Pulmonary artery endothelial cell (primary cell): ENCODE results near the gene MYH8. TPM values are rescaled to one million over a fixed set of nuclear protein-coding genes. Genes with fewer than 3 reads are reported as not detected.

ENCODE experiments used
- DNase-seq: peaks from one replicate; pipeline ENCODE4 v3.0.0-alpha.2; 2011; ENCODE audit warnings: low read depth, low spot score
- total RNA-seq: library from RNA; depleted of rRNA; stranded (reverse); fragments of >200 nt; gene quantifications from 2 replicates; pipeline ENCODE4 v1.2.3, GENCODE V29; 2014

Gene MYH8
- not detected in 2 replicates for total RNA-seq

DNA sequence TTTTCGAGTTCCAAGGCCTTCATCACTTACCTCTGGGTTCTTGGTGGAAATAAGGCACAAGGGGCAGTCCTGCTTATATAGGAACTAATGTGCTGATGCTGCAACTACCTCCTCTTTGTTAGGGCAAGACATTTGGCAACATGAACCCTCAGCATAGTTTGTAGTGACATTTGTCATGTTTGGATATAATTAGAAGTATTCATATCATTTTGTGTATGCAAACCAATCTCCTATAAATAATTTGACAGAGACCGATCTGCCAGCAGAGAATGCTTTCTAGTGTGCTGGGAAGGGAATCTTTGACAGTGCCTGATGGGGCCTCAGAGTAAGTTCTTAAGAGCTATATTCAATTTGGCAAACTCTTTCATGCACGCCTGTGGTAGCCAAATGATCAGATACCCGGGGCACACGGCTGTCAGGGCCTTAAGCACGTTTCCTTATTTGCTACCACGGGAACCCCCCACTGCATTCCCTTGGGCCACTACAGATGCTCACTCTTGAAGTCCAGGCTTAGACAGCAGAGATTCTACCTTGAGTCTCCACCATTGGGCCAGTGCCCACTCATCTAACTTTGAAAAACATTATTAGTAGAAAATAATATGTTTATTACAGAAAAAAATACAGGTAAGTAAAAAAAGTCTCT, at the start of gene MYH8:
MYH8 (minus strand) TSS at position 51 of the 643 bp plus-strand sequence. CDS start 1,723 bp downstream, outside the sequence.
- DNase-seq, result no peak

- DNase-seq, result no peak
Measured at GRCh38 chr17:10469459-10469858, 47.7 kb upstream of the MYH8 start, which contains the start of gene MYH4. Gene MYH4, minus strand, starts transcription at chr17:10469559. Its CDS starts 2,814 bp downstream, at chr17:10466745.

GRCh38 chr17:10463402-10463801, 41.7 kb upstream of the MYH8 start:
- DNase-seq, result no peak

DNA sequence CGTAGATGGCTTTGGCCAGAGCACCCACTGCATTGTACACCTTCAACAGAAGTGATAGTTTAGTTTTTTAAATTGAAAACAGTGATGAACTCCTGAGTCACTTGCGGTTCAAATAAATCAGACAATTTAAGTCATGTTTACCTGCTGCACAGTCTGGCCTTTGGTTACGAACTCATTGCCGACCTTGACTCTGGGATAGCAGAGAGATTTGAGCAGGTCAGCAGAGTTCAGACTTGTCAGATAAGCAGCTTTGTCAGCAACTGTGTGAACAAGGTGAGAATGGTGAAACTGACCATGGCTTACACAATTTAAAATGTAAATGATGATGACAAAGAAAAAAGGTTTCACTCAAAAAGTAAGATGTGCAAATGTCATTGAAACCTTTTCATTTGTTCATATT, 38.3 kb upstream of the MYH8 start:
- no peak for DNase-seq

GRCh38 chr17:10458701-10459100, 37.0 kb upstream of the MYH8 start:
- no peak for DNase-seq

DNA sequence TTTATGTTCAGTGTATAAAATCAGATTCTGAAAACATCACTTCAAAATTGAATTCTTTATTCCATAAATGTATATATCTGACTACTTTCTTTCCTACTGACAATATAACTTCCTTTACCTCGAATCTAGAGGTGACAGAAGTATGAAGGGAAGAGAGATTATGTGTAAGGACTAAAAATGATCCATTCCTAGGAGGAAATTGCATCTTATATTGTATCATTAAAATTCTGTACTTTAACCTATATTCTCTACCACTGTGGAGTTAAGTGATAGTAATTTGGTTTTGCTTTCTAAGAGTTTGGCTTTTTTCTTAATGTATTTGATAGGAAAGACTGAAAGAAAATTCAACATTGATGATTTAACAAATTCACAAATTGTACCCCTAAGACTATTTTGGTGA, 36.2 kb upstream of the MYH8 start:
- DNase-seq, result no peak

DNA sequence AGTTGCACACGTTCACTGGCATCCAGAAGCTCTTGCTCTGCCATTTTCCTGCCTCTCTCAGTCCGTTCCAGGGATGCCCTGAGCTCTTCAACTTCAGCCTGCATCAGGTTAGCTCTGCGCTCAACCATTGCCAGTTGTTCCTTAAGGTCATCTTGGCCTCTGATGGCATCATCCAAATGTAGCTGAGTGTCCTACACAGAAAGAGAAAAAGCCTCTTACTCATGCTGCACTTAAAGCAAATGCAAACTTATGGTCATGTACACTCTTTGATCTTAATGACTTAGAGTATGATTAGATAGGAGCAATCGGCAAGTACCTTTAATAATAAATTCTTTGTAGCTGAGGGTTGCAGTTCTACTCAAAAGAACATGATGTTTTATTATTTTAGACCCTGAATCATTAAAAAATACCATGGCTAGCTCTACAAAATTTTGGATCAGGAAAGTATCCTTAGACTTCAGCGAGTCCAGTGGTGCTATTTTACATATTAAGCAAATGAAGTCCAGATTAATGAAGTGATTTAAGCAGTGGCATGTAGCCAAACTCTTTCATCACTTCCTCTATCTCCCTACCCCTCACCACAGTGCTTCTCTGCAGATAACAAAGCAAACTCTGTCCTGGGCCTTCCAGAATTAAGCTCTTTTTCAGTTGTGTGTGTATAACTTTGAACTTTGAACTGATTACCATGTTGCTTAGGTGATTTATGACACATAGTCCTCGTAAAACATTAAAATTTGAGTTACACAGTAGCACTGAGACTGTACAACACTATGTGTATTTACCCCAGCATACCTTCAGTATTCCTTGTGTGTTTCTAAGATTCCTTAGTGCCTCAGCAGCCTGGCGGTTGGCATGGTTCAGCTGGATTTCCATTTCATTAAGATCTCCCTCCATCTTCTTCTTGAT, 25.5 kb upstream of the MYH8 start:
- DNase-seq, result no peak

GRCh38 chr17:10439816-10440215, 18.1 kb upstream of the MYH8 start:
- no peak for DNase-seq

- DNase-seq, result no peak
Measured at GRCh38 chr17:10435096-10435495, 13.3 kb upstream of the MYH8 start.

- no peak for DNase-seq
Measured at GRCh38 chr17:10429421-10430045, 7.8 kb upstream of the MYH8 start.

DNA sequence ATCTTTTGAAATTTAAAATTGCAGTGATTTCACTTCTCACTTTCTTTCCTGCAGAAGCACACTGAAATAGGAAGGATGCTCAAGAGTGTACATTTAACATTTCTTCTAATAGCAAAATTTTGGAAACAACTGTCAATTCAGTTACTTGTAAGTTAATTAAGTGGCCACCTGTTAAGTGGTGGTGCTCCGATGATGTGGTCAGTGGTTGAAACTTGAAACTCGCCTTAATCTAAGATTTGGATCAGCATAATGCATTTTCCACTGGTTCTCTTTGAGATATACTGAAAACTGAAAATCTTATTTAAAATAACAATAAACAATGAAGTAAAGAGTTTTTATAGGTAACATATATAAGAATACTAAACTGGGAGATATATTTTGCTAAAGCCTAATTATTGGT, 7.0 kb upstream of the MYH8 start:
- DNase-seq, result no peak

GRCh38 chr17:10421211-10421610, 539 bp downstream of the MYH8 start:
- no peak for DNase-seq

DNA sequence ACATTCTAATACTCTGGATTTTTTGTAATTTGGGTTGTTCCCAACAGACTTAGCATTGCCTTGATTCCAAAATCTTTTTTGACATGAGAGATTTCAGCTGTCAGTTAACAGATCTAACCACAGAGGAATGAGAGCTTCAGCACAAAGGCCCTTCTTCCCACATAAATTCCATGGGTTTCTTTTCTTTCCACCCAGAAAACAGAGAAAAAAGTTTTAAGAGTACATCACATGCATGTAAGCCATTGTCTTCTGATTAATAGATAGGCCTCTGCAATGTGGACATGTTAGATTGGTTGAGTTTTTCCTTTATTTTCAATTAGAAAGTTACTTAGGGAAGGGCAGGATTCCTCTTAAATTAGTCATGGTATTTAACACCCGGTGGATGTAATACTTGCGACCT, 939 bp downstream of the MYH8 start:
- DNase-seq, result no peak

DNA sequence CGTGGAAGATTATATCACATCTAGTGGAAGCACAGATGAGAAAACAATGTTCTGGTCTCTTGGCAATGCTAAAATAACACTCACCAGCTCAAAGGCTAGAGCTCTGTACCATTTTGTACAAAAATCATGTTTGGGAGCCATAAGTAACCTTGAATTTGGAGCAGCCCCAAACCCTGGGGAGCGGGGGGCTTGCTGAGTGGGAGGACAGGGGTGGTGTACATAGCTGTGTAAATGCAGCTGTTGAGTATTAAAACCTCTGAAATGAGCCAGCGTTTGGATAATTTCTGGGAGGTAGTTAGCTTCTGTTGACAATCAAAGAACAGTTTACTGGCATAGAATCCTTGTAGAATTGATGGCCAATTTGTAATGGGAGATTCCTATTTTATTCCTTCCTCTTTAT, 4.3 kb downstream of the MYH8 start:
- DNase-seq, result no peak

GRCh38 chr17:10415161-10415560, 6.6 kb downstream of the MYH8 start:
- no peak for DNase-seq

GRCh38 chr17:10403589-10403988, 18.2 kb downstream of the MYH8 start:
- DNase-seq, result no peak

- DNase-seq, result no peak
Measured at GRCh38 chr17:10398352-10398751, 23.4 kb downstream of the MYH8 start.

DNA sequence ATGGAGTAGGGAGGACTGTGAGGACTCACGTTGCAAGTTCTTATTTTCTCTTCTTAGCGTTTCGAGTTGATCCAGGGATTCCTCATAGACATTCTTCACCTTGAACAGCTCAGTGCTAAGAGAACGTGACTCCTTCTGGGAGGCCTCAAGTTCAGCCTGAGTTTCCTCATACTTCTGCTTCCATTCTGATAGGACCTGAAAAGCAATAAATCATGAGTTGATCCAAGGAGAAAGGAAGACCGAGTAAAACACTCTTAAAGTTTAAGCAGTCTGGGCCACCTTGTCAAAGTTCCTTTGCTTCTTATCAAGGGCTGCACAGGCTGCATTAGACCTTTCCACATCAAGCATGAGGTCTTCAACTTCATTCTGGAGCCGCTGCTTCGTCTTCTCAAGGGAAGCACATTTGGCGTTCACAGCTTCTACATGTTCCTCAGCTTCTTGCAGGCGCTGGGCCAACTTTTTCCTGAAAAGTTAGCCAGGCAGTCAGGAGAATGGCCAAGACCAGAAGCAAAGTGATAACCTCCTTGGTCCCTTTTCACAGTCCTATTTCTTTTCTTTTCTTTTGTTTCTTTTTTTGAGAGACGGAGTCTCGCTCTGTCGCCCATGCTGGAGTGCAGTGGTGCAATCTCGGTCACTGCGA, 25.1 kb downstream of the MYH8 start:
- DNase-seq, result no peak

DNA sequence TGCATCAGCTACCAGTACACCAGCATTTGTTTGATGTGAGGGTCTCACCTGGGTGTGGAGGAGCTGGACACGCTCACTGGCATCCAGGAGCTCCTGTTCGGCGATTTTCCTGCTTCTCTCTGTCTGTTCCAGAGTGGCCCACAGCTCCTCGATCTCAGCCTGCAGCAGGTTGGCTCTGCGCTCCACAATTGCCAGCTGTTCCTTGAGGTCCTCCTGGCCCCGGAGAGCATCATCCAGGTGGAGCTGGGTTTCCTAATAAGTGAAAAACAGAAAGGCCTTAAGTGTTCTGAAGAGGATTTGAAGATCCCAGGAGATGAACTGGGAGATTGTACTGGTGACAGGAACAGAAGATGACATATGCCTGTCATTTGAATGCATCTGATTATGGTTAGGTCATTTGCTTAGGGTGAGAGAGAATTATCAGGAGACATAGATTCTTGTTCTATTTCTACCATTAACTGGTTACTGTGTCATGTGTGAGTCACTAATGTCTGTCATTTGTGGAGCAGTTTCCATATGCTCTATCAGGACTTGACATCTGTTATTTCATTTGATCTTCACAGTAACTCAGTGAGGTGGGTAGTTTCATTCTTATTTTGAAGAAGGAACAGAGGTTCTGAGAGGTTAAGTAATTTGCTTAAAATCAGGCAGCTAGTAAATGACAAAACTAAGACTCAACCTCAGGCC, 27.4 kb downstream of the MYH8 start:
- no peak for DNase-seq

- no peak for DNase-seq
Measured at GRCh38 chr17:10392880-10393279, 28.9 kb downstream of the MYH8 start.

GRCh38 chr17:10385871-10386270, 35.9 kb downstream of the MYH8 start:
- DNase-seq, result no peak
